C4-2B (cell line): ENCODE results near the gene NR5A2.

Experiments
- ZFX ChIP-seq: fragments of 450-650 bp; IDR thresholded peaks from 2 replicates; pipeline ENCODE4 v1.6.1; 2017
- TF ChIP-seq, protein P1 (sequence below): fragments of 450-650 bp; conservative IDR thresholded peaks from 2 replicates; pipeline ENCODE4 v1.5.1; 2017; ENCODE audit warnings: mild to moderate bottlenecking

DNA sequence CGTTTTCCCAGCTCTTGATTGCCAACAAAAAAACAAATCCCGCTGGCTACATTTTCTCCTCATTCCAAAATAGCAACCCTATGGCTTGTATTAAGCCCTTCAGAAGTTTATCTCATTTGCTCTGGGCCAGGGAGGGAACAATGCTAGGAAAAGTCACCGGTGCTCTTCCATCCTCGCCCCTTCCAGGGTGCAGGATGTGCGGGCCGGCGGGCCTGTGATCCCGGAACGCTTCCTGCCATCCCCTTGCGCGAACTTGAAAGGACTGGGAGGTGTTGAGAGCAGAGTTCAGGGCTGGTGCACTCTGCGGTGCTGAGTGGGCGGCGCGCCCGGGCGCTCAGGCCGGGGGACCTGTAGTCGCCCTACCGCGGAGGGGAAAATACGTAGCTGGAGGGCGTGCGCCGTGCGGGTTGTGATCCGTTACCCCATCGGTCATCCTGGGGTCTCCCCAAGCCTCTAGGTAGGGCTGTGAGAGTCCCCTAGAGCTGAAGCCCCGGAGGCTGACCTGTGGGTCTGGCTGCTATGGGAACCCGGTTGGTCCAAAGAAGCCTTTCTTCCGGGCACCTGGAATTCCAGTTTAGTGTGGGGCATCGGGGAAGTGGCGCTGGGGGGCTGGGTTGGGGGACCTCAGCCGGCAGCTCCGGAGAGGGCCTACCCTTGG, 13.1 kb downstream of the NR5A2 start:
- TF ChIP-seq, protein P1, sequence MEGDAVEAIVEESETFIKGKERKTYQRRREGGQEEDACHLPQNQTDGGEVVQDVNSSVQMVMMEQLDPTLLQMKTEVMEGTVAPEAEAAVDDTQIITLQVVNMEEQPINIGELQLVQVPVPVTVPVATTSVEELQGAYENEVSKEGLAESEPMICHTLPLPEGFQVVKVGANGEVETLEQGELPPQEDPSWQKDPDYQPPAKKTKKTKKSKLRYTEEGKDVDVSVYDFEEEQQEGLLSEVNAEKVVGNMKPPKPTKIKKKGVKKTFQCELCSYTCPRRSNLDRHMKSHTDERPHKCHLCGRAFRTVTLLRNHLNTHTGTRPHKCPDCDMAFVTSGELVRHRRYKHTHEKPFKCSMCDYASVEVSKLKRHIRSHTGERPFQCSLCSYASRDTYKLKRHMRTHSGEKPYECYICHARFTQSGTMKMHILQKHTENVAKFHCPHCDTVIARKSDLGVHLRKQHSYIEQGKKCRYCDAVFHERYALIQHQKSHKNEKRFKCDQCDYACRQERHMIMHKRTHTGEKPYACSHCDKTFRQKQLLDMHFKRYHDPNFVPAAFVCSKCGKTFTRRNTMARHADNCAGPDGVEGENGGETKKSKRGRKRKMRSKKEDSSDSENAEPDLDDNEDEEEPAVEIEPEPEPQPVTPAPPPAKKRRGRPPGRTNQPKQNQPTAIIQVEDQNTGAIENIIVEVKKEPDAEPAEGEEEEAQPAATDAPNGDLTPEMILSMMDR = no peak
- TF ChIP-seq ZFX = no peak
